Liver (tissue), 9 donors: ENCODE measurements around the gene ZDHHC8. TPM values are rescaled to one million over a fixed set of nuclear protein-coding genes. Genes with fewer than 3 reads are reported as not detected.

ENCODE experiments used
- DNase-seq: peaks from one replicate; pipeline ENCODE4 v3.0.0-alpha.2; 2017; ENCODE audit warnings: low spot score
- H3K27ac ChIP-seq, 2 donors: one replicate each; pipeline ENCODE4 v1.7.0; 2013; ENCODE audit warnings: inconsistent platforms in 2 of 2, low read length in 2 of 2, control low read depth in 1 of 2, low read depth in 1 of 2, mild to moderate bottlenecking in 1 of 2
- H3K27me3 ChIP-seq, 4 donors: one replicate each; pipeline versions ENCODE4 v1.6.1 to v1.7.0; 2013; ENCODE audit warnings: low read length in 3 of 4, inconsistent platforms in 1 of 4, mild to moderate bottlenecking in 1 of 4, moderate library complexity in 1 of 4; ENCODE audit not compliant: control insufficient read depth in 4 of 4, insufficient read depth in 4 of 4
- H3K36me3 ChIP-seq, 4 donors: one replicate each; pipeline versions ENCODE4 v1.6.1 to v1.7.0; 2013; ENCODE audit warnings: low read length in 3 of 4, mild to moderate bottlenecking in 3 of 4, low read depth in 1 of 4, moderate library complexity in 1 of 4; ENCODE audit not compliant: control insufficient read depth in 4 of 4, insufficient read depth in 3 of 4
- H3K4me1 ChIP-seq, 4 donors: one replicate each; pipeline versions ENCODE4 v1.6.1 to v1.7.0; 2013; ENCODE audit warnings: low read length in 3 of 4, mild to moderate bottlenecking in 3 of 4, moderate library complexity in 1 of 4; ENCODE audit not compliant: control insufficient read depth in 4 of 4, insufficient read depth in 4 of 4
- H3K4me3 ChIP-seq, 3 donors: one replicate each; pipeline versions ENCODE4 v1.6.1 to v1.7.0; 2013; ENCODE audit warnings: low read length in 3 of 3, control low read depth in 1 of 3, low read depth in 1 of 3, mild to moderate bottlenecking in 1 of 3
- H3K9ac ChIP-seq, 2 donors: one replicate each; pipeline ENCODE4 v1.7.0; 2013; ENCODE audit warnings: low read length in 2 of 2, mild to moderate bottlenecking in 2 of 2, moderate library complexity in 2 of 2, control low read depth in 1 of 2, low read depth in 1 of 2
- H3K9me3 ChIP-seq, 4 donors: one replicate each; pipeline versions ENCODE4 v1.6.1 to v1.7.0; 2013; ENCODE audit warnings: low read length in 3 of 4; ENCODE audit not compliant: control insufficient read depth in 4 of 4
- EGR1 ChIP-seq, 2 donors: IDR thresholded peaks; 2 replicates each; pipeline ENCODE4 v1.6.1; 2016 to 2018; ENCODE audit warnings: antibody characterized with exemption in 2 of 2, low read depth in 2 of 2
- FOXA1 ChIP-seq: IDR thresholded peaks from 2 replicates; pipeline ENCODE4 v1.6.1; 2016; ENCODE audit warnings: antibody characterized with exemption
- FOXA2 ChIP-seq: IDR thresholded peaks from 2 replicates; pipeline ENCODE4 v1.6.1; 2016; ENCODE audit warnings: antibody characterized with exemption
- GABPA ChIP-seq, 2 donors: IDR thresholded peaks in 1 of 2; conservative IDR thresholded peaks in 1 of 2; 2 replicates each; pipeline ENCODE4 v1.6.1; 2016; ENCODE audit warnings: antibody characterized with exemption in 2 of 2, mild to moderate bottlenecking in 1 of 2, moderate library complexity in 1 of 2
- HNF4A ChIP-seq, 2 donors: conservative IDR thresholded peaks; 2 replicates each; pipeline ENCODE4 v1.6.1; 2016; ENCODE audit warnings: antibody characterized with exemption in 2 of 2, mild to moderate bottlenecking in 2 of 2
- HNF4G ChIP-seq: IDR thresholded peaks from 2 replicates; pipeline ENCODE4 v1.6.1; 2016; ENCODE audit warnings: antibody characterized with exemption
- JUND ChIP-seq, 2 donors: IDR thresholded peaks; 2 replicates each; pipeline ENCODE4 v1.6.1; 2016; ENCODE audit warnings: antibody characterized with exemption in 2 of 2
- RAD21 ChIP-seq, 2 donors: IDR thresholded peaks; 2 replicates each; pipeline ENCODE4 v1.6.1; 2016; ENCODE audit warnings: antibody characterized with exemption in 2 of 2, mild to moderate bottlenecking in 2 of 2
- RXRA ChIP-seq, 2 donors: IDR thresholded peaks; 2 replicates each; pipeline ENCODE4 v1.6.1; 2017 to 2018; ENCODE audit warnings: antibody characterized with exemption in 2 of 2, mild to moderate bottlenecking in 1 of 2
- SP1 ChIP-seq: IDR thresholded peaks from 2 replicates; pipeline ENCODE4 v1.6.1; 2018; ENCODE audit warnings: antibody characterized with exemption, mild to moderate bottlenecking
- TAF1 ChIP-seq: conservative IDR thresholded peaks from 2 replicates; pipeline ENCODE4 v1.6.1; 2016; ENCODE audit warnings: antibody characterized with exemption, mild to moderate bottlenecking
- YY1 ChIP-seq: IDR thresholded peaks from 2 replicates; pipeline ENCODE4 v1.6.1; 2016; ENCODE audit warnings: antibody characterized with exemption, mild to moderate bottlenecking
- WGBS: extraction: QIAGEN DNeasy Blood & Tissue Kit; methylation state at CpG from one replicate; pipeline ENCODE4 v1.1.7; 2013; 5-methylcytosine and 5-hydroxymethylcytosine counted together
- polyA plus RNA-seq, 2 donors: library from polyadenylated mRNA; stranded (reverse) in 1 of 2; unstranded in 1 of 2; fragments of 200-250 nt in 1 of 2; fragments of >200 nt in 1 of 2; fragmentation: Nextera tagmentation in 1 of 2; extraction: Ambion mirVana in 1 of 2; gene quantifications; one replicate each; pipeline versions ENCODE4 v1.2.1 to v1.2.3, GENCODE V29; 2013 to 2015
- total RNA-seq, 2 donors: library from RNA; depleted of rRNA; stranded (reverse); fragments of >200 nt; gene quantifications; one replicate each; pipeline ENCODE4 v1.2.3, GENCODE V29; 2014
- TF ChIP-seq, protein P1 (sequence below): IDR thresholded peaks from 2 replicates; pipeline ENCODE4 v1.6.1; 2016; ENCODE audit warnings: antibody characterized with exemption
- TF ChIP-seq, protein P2 (sequence below): IDR thresholded peaks from 2 replicates; pipeline ENCODE4 v1.6.1; 2016; ENCODE audit warnings: antibody characterized with exemption
- TF ChIP-seq, protein P3 (sequence below): IDR thresholded peaks from 2 replicates; pipeline ENCODE4 v1.6.1; 2016; ENCODE audit warnings: antibody characterized with exemption
- TF ChIP-seq, protein P4 (sequence below): IDR thresholded peaks from 2 replicates; pipeline ENCODE4 v1.6.1; 2016; ENCODE audit warnings: antibody characterized with exemption, mild to moderate bottlenecking
- donor health status: healthy.
- donor health status: healthy.
- donor health status: healthy.
- donor health status: healthy.
- donor health status: healthy.

Gene ZDHHC8
- total and polyA plus RNA-seq, 4 donors, result 2.9 to 11.8 (median 6.8) TPM

DNA sequence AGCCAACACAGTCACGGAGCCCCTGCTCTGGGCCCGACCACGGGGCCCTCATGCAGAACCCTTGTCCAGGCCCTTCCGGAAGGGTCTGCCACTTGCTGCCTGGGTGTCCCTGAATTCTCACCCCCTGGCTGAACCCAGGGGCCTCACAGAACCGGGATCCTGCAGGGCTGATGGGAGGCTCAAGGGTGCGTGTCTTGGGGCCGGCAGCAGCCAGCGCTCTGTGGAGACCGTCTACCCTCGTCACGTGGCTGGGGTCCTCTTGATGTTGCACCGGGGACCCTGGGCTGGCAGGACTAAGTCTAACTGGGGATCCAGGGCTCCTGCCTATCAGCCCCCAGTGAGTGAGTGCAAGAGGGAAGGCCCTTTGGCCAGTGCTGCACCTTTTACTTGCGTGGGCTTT, 38.6 kb downstream of the ZDHHC8 start:
- DNase-seq, result no peak
- Histone ChIP-seq H3K36me3 (no peaks in the 10 kb centered on the region), H3K27ac (no peak overlapping the region), H3K4me1 (peaks cover 7 to 36% (median 26%) of the 10 kb centered on the region in 4 donors), H3K4me3 (no peak overlapping the region), H3K27me3 (no peaks in the 10 kb centered on the region), H3K9me3 (no peaks in the 10 kb centered on the region), H3K9ac (no peak overlapping the region)
- TF ChIP-seq, protein P1, sequence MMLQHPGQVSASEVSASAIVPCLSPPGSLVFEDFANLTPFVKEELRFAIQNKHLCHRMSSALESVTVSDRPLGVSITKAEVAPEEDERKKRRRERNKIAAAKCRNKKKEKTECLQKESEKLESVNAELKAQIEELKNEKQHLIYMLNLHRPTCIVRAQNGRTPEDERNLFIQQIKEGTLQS, result no peak
- TF ChIP-seq HNF4G, result no peak
- TF ChIP-seq, protein P2, sequence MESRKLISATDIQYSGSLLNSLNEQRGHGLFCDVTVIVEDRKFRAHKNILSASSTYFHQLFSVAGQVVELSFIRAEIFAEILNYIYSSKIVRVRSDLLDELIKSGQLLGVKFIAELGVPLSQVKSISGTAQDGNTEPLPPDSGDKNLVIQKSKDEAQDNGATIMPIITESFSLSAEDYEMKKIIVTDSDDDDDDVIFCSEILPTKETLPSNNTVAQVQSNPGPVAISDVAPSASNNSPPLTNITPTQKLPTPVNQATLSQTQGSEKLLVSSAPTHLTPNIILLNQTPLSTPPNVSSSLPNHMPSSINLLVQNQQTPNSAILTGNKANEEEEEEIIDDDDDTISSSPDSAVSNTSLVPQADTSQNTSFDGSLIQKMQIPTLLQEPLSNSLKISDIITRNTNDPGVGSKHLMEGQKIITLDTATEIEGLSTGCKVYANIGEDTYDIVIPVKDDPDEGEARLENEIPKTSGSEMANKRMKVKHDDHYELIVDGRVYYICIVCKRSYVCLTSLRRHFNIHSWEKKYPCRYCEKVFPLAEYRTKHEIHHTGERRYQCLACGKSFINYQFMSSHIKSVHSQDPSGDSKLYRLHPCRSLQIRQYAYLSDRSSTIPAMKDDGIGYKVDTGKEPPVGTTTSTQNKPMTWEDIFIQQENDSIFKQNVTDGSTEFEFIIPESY, result no peak
- no peak for TF ChIP-seq JUND (IDR thresholded peaks at IDR 0.05)
- TF ChIP-seq EGR1 (IDR thresholded peaks at IDR 0.05; ENCODE audit: low read depth in 2 of 2), result no peak
- TF ChIP-seq, protein P3, sequence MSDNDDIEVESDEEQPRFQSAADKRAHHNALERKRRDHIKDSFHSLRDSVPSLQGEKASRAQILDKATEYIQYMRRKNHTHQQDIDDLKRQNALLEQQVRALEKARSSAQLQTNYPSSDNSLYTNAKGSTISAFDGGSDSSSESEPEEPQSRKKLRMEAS, result no peak
- TF ChIP-seq, protein P4, sequence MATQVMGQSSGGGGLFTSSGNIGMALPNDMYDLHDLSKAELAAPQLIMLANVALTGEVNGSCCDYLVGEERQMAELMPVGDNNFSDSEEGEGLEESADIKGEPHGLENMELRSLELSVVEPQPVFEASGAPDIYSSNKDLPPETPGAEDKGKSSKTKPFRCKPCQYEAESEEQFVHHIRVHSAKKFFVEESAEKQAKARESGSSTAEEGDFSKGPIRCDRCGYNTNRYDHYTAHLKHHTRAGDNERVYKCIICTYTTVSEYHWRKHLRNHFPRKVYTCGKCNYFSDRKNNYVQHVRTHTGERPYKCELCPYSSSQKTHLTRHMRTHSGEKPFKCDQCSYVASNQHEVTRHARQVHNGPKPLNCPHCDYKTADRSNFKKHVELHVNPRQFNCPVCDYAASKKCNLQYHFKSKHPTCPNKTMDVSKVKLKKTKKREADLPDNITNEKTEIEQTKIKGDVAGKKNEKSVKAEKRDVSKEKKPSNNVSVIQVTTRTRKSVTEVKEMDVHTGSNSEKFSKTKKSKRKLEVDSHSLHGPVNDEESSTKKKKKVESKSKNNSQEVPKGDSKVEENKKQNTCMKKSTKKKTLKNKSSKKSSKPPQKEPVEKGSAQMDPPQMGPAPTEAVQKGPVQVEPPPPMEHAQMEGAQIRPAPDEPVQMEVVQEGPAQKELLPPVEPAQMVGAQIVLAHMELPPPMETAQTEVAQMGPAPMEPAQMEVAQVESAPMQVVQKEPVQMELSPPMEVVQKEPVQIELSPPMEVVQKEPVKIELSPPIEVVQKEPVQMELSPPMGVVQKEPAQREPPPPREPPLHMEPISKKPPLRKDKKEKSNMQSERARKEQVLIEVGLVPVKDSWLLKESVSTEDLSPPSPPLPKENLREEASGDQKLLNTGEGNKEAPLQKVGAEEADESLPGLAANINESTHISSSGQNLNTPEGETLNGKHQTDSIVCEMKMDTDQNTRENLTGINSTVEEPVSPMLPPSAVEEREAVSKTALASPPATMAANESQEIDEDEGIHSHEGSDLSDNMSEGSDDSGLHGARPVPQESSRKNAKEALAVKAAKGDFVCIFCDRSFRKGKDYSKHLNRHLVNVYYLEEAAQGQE, result no peak
- TF ChIP-seq SP1, result no peak
- TF ChIP-seq FOXA2, result no peak
- no peak for TF ChIP-seq RAD21 (IDR thresholded peaks at IDR 0.05)
- no peak for TF ChIP-seq GABPA (IDR thresholded peaks at IDR 0.05 in 1 of 2, conservative IDR thresholded peaks at IDR 0.05 in 1 of 2)
- no peak for TF ChIP-seq YY1
- 88% methylated on average over 13 of the region's 13 CpGs for WGBS

DNA sequence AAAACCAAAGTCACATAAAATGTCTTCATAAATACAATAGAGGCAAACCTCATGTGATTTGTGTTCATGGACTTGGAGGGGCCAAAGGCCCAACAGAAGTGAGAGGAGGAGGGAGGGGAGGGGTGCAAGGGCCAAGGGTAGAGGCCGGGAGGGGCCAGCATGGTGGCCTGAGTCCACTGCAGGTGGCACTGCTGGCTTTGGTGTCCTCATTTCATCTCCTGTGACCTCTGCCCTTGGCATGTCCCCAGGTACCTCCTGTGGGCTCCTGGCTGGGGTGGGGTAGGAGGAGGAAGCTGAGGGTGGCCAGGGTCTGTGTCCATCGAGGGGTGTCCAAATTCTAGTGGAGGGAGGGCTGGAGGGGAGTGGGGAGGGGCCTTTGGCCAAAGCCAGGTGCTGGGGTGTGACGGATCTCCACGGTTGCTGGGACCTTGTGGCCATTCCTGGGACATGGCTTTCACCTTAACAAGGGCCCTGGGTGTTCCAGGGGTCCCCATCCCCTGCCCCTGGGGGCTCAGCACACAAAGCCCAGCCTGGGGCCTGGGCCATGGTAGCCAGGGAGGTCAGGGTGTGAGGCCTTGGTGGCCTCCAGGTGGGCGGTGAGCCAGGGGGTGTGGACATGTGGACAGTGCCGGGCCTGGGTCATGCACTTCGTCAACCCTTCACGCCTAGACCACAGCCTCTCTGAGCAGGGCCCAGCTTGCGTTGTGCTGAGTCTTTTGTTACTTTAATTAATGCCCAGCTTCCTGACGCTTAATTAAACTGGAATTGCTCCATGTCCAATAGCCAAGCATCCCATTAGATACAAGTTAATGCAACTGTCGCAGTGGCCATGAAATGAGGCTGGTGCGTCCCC, 39.9 kb downstream of the ZDHHC8 start:
- TF ChIP-seq HNF4G (no peak), RXRA (IDR thresholded peaks at IDR 0.05) (peak in 1 of 2 donors; percentile 83), YY1 (no peak), TAF1 (no peak), FOXA1 (no peak), GABPA (IDR thresholded peaks at IDR 0.05 in 1 of 2, conservative IDR thresholded peaks at IDR 0.05 in 1 of 2) (no peak), HNF4A (conservative IDR thresholded peaks at IDR 0.05) (peak; percentile 22 to 58), EGR1 (IDR thresholded peaks at IDR 0.05; ENCODE audit: low read depth in 2 of 2) (no peak), RAD21 (IDR thresholded peaks at IDR 0.05) (peak in 1 of 2 donors; percentile 63), SP1 (no peak)
- TF ChIP-seq, protein P2, result no peak
- no peak overlapping the region for H3K9ac ChIP-seq
- H3K4me1 ChIP-seq, result peaks cover 7 to 36% (median 26%) of the 10 kb centered on the region in 4 donors
- H3K36me3 ChIP-seq, result no peaks in the 10 kb centered on the region
- H3K27me3 ChIP-seq, result no peaks in the 10 kb centered on the region
- no peak for DNase-seq
- no peaks in the 10 kb centered on the region for H3K9me3 ChIP-seq
- no peak overlapping the region for H3K4me3 ChIP-seq
- WGBS, result 80% methylated on average over 12 of the region's 12 CpGs
- H3K27ac ChIP-seq, result no peak overlapping the region
